Muscle of arm (tissue), 12 donors: Measurements from ENCODE around the gene RBM34. TPM values are rescaled to one million over a fixed set of nuclear protein-coding genes. Genes with fewer than 3 reads are reported as not detected.
A peak's percentile ranks its signal among the peaks of the same experiment; 100 is the strongest.
"Not testable (repeated sequence)": the region's sequence is repeated elsewhere in the genome, so short reads cannot be mapped to it uniquely, and the experiment has no call there.

Experiments used
- DNase-seq: peaks from one replicate; pipeline ENCODE4 v3.0.0-alpha.2; 2013
- polyA plus RNA-seq, 12 donors: library from polyadenylated mRNA; unstranded; fragments of 120-200 nt; gene quantifications; one replicate each; pipeline ENCODE4 v1.2.1, GENCODE V29; 2013; ENCODE audit not compliant: insufficient read length in 12 of 12

The RBM34 gene
- polyA plus RNA-seq, 12 donors = 58.8 to 186 (median 63.8) TPM; not detected in 1

DNA sequence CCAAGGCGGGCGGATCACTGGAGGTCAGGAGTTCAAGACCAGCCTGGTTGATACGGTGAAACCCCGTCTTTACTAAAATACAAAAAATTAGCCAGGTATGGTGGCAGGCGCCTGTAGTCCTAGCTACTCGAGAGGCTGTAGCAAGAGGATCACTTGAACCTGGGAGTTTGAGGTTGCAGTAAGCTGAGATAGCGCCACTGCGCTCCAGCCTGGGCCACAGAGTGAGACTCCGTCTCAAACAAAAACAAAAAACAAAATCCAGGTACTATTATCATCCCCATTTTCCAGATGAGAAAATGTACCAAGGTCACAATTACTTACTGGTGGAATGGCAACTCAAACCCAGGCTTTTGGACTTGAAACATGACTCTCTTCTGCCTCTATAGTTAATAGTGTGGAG is 36.9 kb downstream of the RBM34 start:
- no peak for DNase-seq

DNA sequence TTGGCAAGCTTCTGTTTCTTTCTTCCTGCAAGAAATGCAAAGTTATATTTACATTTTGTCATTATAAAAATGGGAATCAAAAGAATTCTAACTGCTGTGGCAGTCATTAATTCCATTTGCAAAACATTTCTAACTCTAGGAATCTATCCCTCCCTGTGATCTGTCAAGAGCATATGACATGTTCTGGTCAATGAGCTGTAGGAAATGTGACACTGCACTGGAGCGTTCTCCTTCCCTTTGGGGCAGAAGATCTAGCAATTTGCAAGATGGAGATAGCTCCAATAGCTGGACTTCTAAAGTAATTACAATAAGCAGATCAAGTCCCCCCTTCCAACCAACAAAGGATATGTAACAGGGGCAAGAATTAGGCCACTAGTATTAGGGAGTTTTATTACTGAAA is 38.7 kb downstream of the RBM34 start:
- no peak for DNase-seq

DNA sequence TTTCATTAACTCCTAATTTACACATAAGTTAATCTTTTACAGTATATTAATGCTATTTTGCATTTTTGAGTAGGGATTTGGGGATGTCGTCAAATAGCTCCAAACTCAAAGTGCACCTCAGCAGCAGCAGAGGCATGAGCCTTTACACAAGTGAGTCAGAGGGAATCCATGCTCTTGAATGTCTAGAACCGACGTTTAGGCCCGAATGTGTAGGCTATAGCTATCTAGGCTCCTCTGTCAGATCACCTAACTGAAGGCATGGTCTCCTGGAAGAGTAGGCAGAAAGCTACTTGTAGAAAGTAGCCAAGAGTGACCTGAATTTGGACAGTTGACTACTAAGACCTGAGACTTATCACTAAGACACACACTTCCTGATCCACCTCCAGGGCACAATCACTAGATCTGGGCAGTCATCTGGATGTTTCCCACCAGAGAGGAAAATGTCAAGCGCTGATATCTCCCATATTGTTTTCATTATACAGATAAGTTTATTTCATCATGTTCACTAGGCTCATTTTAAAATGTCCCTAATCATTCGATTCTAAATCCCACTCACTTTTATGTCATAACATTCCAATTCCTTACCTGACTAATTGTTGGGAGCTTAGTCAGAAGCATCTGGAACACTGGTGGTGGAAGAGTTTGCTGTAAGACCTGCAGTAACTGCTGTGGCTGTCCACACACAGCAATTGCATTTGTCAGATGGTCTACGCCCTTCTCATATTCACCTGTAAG is 47.7 kb downstream of the RBM34 start:
- DNase-seq = no peak

DNA sequence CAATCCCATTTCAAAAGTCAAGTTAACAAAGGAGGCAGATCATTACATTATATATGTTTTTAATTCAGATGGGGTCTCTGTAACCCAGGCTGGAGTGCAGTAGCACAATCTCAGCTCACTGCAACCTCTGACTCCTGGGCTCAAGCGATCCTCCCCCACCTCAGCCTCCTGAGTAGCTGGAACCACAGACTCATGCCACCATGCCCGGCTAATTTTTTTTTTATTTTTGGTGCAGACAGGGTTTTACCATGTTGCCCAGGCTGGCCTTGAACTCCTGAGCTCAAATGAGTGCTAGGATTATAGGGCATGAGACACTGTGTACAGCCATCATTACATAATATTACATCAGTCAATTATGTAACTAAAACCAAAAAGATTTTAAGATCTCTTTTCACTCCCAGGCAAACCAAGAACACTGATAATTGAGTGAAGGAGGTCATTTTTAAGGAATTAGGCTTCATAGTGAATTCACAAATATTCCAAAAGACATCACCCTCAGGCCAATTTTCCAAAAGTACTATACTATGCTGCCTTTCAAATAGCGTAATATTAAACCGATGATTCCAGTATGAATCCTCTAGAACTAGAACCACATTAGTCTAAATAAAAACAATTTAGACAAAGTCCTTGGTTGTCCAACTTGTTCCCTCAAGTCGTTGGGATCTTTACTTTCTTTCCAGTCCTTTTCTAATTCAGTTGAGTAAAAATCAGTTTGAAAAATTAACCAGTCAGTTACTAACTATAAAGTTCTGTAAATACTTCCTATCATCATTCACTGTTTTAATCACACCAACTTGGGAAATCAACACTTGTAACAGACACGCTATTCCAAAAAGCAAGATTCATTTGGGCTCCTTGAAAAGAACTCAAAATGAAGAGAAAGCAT is 48.5 kb downstream of the RBM34 start:
- DNase-seq = no peak

DNA sequence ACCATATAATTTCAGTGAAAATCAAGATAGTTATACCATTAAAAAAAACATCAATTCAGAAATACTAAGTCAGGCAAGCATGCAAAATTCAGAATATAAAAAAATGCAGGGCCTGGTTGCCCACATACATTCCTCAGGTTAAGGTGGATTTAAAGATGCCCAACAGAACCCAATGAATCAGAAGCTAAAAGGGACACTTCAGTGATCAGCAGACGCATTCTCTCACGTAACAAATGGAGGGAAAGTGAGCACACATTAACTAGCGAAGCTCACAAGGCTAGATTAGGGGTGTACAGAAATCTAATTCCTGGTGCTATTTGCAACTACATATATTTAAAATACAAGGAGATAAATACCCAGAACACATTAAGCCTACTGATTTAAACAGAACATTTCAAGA is 49.9 kb downstream of the RBM34 start:
- DNase-seq = no peak

DNA sequence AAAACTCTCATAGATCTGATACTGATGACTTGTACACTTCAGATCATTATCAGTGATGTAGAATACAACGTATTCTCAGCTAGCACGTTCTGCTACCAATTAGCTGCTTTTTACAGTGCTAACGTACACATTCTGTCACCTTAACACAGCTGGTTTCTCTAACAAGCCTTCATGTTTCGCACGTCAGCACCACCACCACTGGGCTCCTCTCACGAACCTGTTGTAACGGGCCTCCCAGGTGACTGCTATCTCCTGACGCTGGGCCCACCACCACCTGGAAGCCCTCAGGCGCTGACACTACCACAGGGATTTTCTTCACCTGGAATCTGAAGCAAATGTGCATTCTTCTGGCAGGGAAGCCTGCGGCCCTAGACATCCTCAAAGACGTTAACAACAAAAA is 52.2 kb downstream of the RBM34 start:
- DNase-seq = no peak

DNA sequence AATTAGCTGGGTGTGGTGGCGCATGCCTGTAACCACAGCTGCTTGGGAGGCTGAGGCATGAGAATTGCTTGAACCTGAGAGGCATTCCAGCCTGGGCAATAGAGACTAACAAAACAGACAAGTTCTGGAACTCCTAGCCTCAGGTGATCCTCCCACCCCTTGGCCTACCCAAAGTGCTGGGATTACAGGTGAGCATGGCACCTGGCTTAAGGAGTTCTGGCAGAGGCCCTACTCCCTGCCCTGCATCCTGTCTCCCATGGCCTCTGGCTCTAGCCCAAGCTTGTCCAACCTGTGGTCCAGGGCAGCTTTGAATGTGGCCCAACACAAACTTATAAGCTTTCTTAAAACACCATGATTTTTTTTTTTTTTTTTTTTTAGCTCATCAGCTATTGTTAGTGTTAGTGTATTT is 52.9 kb downstream of the RBM34 start:
- DNase-seq = no peak

DNA sequence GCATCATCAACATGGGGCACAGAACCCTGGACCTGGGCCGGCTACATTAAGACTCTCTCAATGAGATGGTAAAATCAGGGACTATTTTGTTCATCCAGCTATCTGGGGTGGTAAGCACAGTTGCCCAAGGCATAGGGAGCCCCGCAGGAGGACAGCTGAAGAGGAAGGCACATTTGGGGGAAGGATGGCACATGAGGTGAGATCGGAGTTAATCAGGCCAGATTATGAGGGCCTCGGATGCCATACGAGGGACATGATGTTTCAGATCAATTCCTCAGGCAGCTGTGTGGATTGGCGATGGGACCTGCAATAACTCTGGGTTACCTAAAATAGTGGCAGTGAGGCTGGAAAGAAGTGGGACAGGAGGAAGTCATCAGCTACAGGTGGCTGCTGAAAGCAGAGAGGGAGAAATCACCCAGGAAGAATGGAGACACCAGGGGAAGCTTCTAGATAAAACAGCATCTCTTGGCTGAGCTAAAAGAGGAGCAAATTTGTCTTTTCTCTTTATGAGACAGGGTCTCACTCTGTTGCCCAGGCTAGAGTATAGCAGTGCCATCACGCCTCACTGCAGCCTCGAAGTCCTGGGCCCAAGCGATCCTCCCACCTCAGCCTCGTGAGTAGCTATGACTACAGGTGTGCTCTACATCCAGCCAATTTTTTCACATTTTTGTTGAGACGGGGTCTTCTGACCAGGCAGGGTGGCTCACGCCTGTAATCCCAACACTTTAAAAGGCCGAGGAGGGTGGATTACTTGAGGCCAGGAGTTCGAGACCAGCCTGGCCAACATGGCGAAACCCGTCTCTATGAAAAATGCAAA is 53.5 kb downstream of the RBM34 start:
- DNase-seq = no peak

DNA sequence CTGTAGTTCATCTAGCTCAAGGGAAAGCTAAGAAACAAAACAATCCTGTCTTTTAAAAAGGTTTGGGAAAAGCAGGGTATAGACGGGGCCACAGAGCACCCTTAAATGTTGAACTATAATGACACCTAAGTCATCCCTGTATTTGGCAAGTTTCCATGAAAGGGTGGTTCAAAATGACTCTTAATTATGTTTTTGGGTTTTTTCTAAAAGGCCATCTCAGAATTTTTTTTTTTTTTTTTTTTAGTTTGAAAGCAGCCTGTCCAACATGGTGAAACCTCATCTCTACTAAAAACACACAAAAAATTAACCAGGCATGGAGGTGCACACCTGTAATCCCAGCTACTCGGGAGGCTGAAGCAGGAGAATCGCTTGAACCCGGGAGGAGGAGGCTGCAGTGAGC is 54.6 kb downstream of the RBM34 start:
- DNase-seq = no peak

DNA sequence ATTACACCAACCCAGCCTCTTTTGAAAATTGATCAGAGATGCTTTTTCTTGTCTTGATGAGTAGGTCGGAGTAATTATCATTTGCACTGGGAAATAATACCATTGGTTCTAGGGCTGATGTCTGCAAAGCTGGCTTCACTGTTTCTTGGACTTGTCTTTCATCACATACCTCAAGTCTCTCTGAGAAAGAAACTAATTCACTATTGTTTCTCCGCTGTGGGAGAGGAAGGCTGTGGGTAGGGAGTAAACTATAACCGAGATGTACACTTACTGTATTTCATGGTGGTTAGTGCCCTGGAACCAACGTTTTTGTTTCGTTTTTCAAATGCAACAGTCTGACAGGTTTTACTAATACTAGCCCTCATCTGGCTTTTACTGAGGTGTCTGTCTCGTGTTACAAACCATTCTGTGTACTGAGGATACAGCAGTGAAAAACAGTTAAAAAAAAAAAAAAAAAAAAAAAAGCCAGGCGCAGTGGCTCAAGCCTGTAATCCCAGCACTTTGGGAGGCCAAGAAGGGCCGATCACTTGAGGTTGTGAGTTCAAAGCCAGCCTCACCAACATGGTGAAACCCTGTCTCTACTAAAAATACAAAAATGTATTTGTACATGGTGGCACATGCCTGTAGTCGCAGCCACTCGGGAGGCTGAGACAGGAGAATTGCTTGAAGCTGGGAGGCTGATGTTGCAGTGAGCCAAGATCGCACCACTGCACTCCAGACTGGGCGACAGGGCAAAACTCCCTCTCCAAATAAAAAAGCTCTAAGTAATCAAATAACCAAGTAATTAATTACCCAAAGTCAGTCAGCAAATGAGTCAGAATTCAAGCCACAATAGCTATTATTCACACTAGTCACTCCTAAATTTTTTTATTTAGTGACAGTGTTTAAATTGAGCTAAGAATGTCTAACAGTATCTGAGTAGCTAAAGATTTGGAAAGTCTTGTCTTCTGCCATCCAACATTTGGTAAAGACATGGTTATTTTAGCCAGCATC is 55.7 kb downstream of the RBM34 start:
- no peak for DNase-seq

DNA sequence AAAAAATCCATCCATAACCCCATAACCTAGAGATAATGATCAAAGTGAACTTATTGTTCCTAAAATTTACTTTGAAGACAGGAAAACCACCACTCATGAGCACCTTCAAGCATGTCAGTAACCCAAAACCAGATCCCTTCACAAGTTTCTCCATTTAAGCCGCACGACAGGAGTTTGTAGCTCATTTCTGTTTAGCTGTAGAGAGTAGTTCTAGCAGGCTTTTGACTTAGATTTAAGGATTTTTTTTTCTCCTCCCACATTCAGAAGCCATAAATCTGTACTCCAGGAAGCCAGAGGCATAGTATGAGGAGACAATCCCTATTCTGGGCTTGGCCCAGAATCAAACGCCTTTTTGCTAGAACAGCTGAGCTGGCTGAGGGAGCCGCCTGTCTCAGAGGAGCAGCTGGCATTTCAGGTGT is 58.0 kb downstream of the RBM34 start:
- no peak for DNase-seq

DNA sequence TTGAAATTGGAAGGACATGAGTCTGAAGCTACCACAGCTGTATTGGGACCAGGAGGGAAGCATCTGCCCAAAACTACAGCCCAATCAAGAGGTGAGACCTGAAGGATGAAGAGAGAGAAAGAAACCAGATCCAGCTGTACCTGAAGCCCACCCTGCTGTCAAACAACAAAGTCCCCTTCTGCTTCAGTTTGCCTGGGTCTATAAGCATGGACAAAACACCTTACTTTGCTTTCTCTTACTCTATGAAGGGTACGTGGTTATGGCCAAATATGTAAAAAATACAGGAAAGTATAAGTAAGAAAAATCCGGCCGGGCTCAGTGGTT is 58.8 kb downstream of the RBM34 start:
- DNase-seq = no peak

DNA sequence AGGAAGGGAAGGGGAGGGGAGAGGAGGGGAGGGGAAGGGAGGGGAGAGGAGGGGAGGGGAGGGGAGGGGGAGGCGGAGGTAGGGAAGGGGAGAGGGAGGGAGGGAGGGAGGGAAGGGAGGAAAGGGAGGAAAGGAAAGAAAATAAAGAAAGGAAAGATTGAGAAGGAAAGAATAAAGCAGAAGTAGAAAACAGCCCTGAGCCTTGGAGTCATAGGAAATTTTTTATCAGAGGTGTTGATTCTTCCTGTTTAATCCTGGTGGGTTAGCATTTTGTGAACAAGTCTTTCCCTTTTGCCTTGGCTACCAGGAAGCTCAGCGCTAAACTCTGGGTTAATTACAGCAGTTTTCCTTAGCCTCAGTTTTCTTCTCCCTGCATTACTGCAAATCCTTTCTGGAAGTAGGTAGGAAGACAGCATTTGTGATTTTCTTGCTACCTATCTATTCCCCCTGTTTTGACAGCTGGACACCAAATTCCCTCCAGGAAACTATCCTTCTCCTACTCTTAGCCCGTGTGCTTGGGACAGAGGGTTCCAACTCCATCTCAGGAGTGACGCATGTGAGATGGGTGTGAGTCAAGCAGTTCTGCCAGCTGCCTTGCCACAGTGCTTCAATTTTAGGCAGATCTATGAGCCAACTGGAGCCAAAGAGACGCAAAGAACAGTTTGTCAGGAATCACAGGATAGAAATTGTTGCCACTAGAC is 59.3 kb downstream of the RBM34 start:
- DNase-seq = no peak

DNA sequence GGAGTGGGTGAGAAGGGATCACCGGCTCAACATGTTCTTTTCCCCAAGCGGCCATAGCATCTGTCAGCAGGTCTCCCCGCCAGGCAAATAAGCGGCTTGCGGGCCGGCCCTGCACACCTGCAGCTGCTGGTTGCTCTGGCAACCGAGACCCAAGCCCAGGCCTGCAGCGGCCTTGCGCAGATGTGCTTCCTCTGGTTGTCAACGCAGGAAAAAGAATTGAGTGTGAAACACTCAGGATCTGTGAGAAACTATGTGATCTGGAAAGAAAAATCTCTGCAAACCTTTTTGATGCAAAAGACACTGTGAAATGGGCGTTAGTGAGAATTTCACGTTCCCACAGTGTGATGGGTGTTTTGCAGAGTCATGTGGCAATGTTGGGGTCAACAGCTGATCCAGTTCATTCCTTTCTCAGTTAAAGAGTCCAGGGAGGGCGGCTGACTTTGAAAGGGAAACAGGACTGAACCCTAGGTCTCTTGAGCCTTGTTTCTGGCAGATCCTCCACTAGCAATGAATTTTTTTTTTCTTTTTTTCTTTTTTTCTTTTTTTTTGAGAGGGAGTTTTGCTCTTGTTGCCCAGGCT is 60.8 kb downstream of the RBM34 start:
- peak; percentile 89 for DNase-seq

DNA sequence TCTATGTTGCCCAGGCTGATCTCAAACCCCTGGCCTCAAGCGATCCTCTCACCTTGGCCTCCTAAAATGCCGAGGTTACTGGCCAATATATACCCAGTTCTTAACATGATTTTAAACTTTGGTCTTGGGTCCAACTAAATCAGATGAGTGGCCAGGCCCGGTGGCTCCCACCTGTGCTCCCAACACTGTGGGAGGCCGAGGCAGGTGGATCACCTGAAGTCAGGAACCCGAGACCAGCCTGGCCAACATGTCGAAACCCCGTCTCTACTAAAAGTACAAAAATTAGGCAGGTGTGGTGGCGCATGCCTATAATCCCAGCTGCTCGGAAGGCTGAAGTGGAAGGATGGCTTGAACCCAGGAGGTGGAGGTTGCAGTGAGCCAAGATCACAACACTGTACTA is 62.1 kb downstream of the RBM34 start:
- no peak for DNase-seq

DNA sequence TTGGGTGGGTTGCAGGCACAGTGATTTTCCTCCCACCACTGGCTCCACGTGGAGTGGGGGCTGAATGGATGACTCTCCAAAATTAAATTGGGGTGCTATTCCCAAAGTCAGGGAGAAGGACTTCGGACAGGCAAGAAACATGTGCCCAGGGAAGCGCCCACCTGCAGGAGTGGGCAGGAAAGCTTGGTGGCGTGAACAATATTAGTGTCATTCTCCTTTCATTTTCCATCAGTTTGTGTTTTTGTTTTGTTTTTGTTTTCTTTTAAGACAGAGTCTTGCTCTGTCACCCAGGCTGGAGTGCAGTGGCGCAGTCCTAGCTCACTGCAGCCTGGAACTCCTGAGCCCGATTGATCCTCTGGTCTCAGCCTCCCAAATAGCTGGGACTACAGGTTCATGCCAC is 62.5 kb downstream of the RBM34 start:
- DNase-seq = no peak

DNA sequence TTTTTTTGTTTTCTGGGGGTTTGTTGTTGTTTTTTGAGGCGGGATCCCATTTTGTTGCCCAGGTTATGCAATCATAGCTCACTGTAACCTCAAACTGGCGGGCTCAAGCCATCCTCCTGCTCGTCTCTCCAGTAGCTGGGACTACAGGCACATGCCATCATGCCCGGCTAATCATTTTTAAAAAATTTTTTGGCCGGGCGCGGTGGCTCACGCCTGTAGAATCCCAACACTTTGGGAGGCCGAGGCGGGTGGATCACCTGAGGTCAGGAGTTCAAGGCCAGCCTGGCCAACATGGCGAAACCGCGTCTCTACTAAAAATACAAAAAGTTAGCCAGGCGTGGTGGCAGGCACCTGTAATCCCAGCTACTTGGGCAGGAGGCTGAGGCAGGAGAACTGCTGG is 63.5 kb downstream of the RBM34 start:
- DNase-seq = not testable (repeated sequence)

DNA sequence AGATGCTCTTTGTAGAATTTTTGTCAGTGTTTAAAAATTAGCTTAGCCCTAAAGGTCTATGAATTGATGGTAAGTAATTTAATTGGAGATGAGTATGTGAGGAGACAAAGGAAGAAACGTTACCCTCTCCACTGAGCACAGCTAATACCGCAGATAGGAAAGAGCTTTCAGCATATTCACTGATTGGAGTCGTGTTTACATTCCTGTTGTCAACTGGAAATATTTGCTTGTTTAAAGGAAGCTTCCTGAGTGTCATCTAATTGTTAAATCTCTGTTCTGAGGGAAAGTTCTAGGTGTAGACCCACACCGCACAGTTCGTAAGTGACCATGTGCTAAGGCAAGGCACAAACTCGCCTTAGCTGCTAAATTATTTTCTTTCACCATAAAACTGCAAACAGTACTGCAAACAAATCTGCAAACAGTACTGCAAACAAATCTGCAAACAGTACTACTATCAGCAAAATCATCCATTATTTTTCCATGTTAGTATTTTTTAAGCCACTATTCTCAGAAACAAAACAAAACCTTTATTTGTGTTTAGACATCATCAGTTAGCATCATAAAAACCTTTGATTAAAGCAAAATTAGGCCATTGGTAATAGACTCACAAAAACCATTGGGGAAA is 65.0 kb downstream of the RBM34 start:
- DNase-seq = no peak

DNA sequence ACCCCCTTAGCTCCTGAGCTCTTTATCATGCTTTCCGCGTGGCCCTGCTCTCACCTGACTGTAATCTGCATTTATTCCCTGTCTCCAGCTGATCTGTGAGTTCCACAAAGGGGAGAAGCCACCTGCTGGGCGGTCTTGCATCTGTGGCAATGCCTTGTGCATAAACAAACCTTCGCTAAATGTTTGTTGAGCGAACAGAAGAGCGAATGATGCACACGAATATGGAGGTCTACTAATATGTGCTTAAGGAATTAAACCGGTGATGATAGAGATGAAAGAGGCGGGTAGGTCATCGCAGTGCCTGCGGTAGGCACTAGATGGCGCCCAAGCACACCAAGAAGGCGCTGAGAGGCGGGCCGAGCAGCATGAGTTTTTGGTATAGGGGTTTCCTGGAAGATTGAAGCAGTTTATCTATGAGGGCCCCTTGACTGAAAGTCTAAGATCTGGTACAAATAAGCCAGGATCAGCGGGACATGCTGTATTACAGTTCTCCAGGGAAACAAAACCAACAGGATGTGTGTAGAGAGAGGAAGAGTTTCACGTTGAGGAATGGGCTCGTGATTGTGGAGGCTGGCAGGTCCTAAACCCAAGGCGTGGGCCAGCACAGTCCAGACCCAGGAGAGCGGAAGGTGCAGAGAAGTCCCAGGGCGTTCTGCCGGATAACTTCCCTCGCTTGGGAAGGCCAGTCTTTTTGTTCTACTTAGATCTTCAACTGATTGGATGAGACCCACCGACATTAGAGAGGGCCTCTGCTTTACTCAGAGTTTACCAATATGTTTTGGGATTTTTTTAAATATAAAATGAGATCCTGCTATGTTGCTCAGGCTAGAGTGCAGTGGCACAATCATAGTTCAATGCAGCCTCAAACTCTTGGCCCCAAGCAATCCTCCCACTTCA is 67.1 kb downstream of the RBM34 start:
- no peak for DNase-seq
